Measurements from ENCODE around the gene ATP5IF1.

ATP5IF1 gene

GRCh38 chr1:28235755-28236655, at the start of gene ATP5IF1:
TSS of gene ATP5IF1 (plus strand) at chr1:28236124. CDS start at chr1:28236184, 60 bp downstream.
- DNase-seq: peak; percentile 88

- no peak for DNase-seq
Measured at GRCh38 chr1:28190337-28190979, 45.5 kb upstream of the ATP5IF1 start.

GRCh38 chr1:28190996-28191645, 44.8 kb upstream of the ATP5IF1 start:
- no peak for DNase-seq

- DNase-seq: no peak
Measured at GRCh38 chr1:28193701-28194161, 42.2 kb upstream of the ATP5IF1 start.

GRCh38 chr1:28194326-28195035, 41.4 kb upstream of the ATP5IF1 start:
- DNase-seq: no peak

GRCh38 chr1:28195780-28196179, 40.1 kb upstream of the ATP5IF1 start:
- DNase-seq: no peak

GRCh38 chr1:28196330-28196729, 39.6 kb upstream of the ATP5IF1 start:
- DNase-seq: no peak

GRCh38 chr1:28197682-28198415, 38.1 kb upstream of the ATP5IF1 start:
- DNase-seq: no peak

GRCh38 chr1:28199328-28200233, 36.3 kb upstream of the ATP5IF1 start:
- DNase-seq: no peak

- no peak for DNase-seq
Measured at GRCh38 chr1:28200234-28200873, 35.6 kb upstream of the ATP5IF1 start.

- no peak for DNase-seq
Measured at GRCh38 chr1:28205243-28205642, 30.7 kb upstream of the ATP5IF1 start.

- DNase-seq: peak; percentile 15
Measured at GRCh38 chr1:28208818-28209441, 27.0 kb upstream of the ATP5IF1 start.

- DNase-seq: no peak
Measured at GRCh38 chr1:28209700-28210099, 26.2 kb upstream of the ATP5IF1 start.

- DNase-seq: no peak
Measured at GRCh38 chr1:28213315-28213714, 22.6 kb upstream of the ATP5IF1 start.

- no peak for DNase-seq
Measured at GRCh38 chr1:28229089-28229488, 6.8 kb upstream of the ATP5IF1 start.

GRCh38 chr1:28229996-28230395, 5.9 kb upstream of the ATP5IF1 start:
- no peak for DNase-seq

- DNase-seq: peak; percentile 45
Measured at GRCh38 chr1:28232558-28233263, 3.2 kb upstream of the ATP5IF1 start, which contains the start of gene DNAJC8. TSS of gene DNAJC8 (minus strand) at chr1:28233029. CDS start at chr1:28232998, 31 bp downstream.

GRCh38 chr1:28233264-28233606, 2.7 kb upstream of the ATP5IF1 start:
- no peak for DNase-seq

- no peak for DNase-seq
Measured at GRCh38 chr1:28236656-28237322, 865 bp downstream of the ATP5IF1 start.
